H1 (cell line): ENCODE data around the gene FARS2.

ENCODE experiments used
- MAFK ChIP-seq: IDR thresholded peaks from 2 replicates; pipeline ENCODE4 v1.6.1; 2012; ENCODE audit warnings: low read depth, mild to moderate bottlenecking, improper control_type of control experiment, low read length
- RFX5 ChIP-seq: IDR thresholded peaks from 2 replicates; pipeline ENCODE4 v1.6.1; 2011; ENCODE audit warnings: low read depth, low read length, improper control_type of control experiment, borderline replicate concordance
- TF ChIP-seq, protein P1 (sequence below), 3 experiments: IDR thresholded peaks; 1 replicate in 2 of 3; 2 replicates in 1 of 3; pipeline versions ENCODE4 v1.5.1 to v1.6.1; 2011; ENCODE audit warnings: low read length in 3 of 3, mild to moderate bottlenecking in 3 of 3, inconsistent platforms in 2 of 3, low read depth in 1 of 3, moderate library complexity in 1 of 3; ENCODE audit not compliant: insufficient read depth in 1 of 3; ENCODE audit errors: control extremely low read depth in 1 of 3

- TF ChIP-seq, protein P1, sequence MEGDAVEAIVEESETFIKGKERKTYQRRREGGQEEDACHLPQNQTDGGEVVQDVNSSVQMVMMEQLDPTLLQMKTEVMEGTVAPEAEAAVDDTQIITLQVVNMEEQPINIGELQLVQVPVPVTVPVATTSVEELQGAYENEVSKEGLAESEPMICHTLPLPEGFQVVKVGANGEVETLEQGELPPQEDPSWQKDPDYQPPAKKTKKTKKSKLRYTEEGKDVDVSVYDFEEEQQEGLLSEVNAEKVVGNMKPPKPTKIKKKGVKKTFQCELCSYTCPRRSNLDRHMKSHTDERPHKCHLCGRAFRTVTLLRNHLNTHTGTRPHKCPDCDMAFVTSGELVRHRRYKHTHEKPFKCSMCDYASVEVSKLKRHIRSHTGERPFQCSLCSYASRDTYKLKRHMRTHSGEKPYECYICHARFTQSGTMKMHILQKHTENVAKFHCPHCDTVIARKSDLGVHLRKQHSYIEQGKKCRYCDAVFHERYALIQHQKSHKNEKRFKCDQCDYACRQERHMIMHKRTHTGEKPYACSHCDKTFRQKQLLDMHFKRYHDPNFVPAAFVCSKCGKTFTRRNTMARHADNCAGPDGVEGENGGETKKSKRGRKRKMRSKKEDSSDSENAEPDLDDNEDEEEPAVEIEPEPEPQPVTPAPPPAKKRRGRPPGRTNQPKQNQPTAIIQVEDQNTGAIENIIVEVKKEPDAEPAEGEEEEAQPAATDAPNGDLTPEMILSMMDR (IDR thresholded peaks at IDR 0.05; ENCODE audit: control extremely low read depth in 1 of 3, insufficient read depth in 1 of 3, low read depth in 1 of 3, low read length in 3 of 3), result no peak
- TF ChIP-seq RFX5, result no peak
- TF ChIP-seq MAFK, result no peak
Measured at GRCh38 chr6:5553767-5554166, 292.5 kb downstream of the FARS2 start.
